B cell (primary cell): Measurements from ENCODE around the gene TMEM128. TPM values are rescaled to one million over a fixed set of nuclear protein-coding genes. Genes with fewer than 3 reads are reported as not detected.

ENCODE experiments used
- ATAC-seq: fragments of 200-7000 bp; cut with Tn5 transposase; one replicate; pipeline ENCODE4 v1.10.0; 2021; ENCODE audit warnings: low read depth, mild to moderate bottlenecking, moderate number of reproducible peaks, moderate library complexity
- CTCF ChIA-PET: fragments of 350-600 bp; sonication (Branson Sonifier 250); formaldehyde crosslinking; loops from one replicate; lab custom pipeline; 2021; ENCODE audit warnings: antibody characterized with exemption, inconsistent platforms; lab: Charles Lee
- POLR2A ChIA-PET: fragments of 350-600 bp; sonication (Branson Sonifier 250); formaldehyde crosslinking; loops from one replicate; lab custom pipeline; 2021; ENCODE audit warnings: antibody characterized with exemption; lab: Charles Lee
- DNase-seq: peaks from one replicate; pipeline ENCODE4 v3.0.0; 2013
- H2AFZ ChIP-seq: 2 replicates; pipeline ENCODE4 v1.6.1; 2012; ENCODE audit warnings: mild to moderate bottlenecking, low read depth, low read length; ENCODE audit not compliant: insufficient read depth, poor library complexity, severe bottlenecking
- H3K27ac ChIP-seq, 2 donors: 1 replicate in 1 of 2; 2 replicates in 1 of 2; pipeline ENCODE4 v1.5.1; 2012 to 2013; ENCODE audit warnings: low read length in 2 of 2, mild to moderate bottlenecking in 2 of 2, moderate library complexity in 1 of 2
- H3K27me3 ChIP-seq, 4 experiments: fragments of 200-600 bp in 1 of 4; sonication (generic) in 1 of 4; replicated peaks in 1 of 4; 1 replicate in 2 of 4; 2 replicates in 2 of 4; pipeline versions ENCODE4 v1.6.1 to v1.7.0; 2013 to 2016; ENCODE audit warnings: low read length in 3 of 4, mild to moderate bottlenecking in 2 of 4, mixed read lengths in 1 of 4, moderate library complexity in 1 of 4; ENCODE audit not compliant: insufficient read depth in 4 of 4, control insufficient read depth in 3 of 4; ENCODE audit errors: control extremely low read depth in 1 of 4
- H3K36me3 ChIP-seq, 2 experiments: replicated peaks in 1 of 2; 1 replicate in 1 of 2; 2 replicates in 1 of 2; pipeline versions ENCODE4 v1.6.1 to v1.7.1; 2013; ENCODE audit warnings: low read length in 1 of 2; ENCODE audit not compliant: insufficient read depth in 2 of 2, control insufficient read depth in 1 of 2; ENCODE audit errors: control extremely low read depth in 1 of 2, extremely low read depth in 1 of 2
- H3K4me1 ChIP-seq, 2 donors: fragments of 200-600 bp in 1 of 2; sonication (generic) in 1 of 2; 1 replicate in 1 of 2; 2 replicates in 1 of 2; pipeline versions ENCODE4 v1.5.1 to v1.6.1; 2013 to 2017; ENCODE audit warnings: low read length in 2 of 2; ENCODE audit not compliant: control insufficient read depth in 2 of 2, insufficient read depth in 2 of 2
- H3K4me2 ChIP-seq: replicated peaks from 2 replicates; pipeline ENCODE3; 2012; ENCODE audit warnings: mild to moderate bottlenecking, low read depth, low read length; ENCODE audit not compliant: poor library complexity, severe bottlenecking
- H3K4me3 ChIP-seq, 5 experiments: fragments of 200-600 bp in 1 of 5; sonication (generic) in 1 of 5; 1 replicate in 3 of 5; 2 replicates in 2 of 5; pipeline versions ENCODE4 v1.5.1 to v1.7.0; 2011 to 2016; ENCODE audit warnings: low read length in 4 of 5, mild to moderate bottlenecking in 4 of 5, low read depth in 2 of 5, control low read depth in 1 of 5, moderate library complexity in 1 of 5; ENCODE audit not compliant: insufficient read depth in 1 of 5; ENCODE audit errors: control extremely low read depth in 1 of 5, extremely low read depth in 1 of 5
- H3K79me2 ChIP-seq: fragments of 200-600 bp; sonication (generic); one replicate; pipeline ENCODE4 v1.6.0; 2016; ENCODE audit warnings: low read length; ENCODE audit not compliant: control insufficient read depth, insufficient read depth
- H3K9ac ChIP-seq: fragments of 200-600 bp; sonication (generic); 2 replicates; pipeline ENCODE4 v1.6.1; 2017; ENCODE audit warnings: mild to moderate bottlenecking, low read length, moderate library complexity
- H3K9me3 ChIP-seq, 3 donors: one replicate each; pipeline versions ENCODE4 v1.6.1 to v1.7.1; 2013; ENCODE audit warnings: low read length in 2 of 3; ENCODE audit not compliant: control insufficient read depth in 2 of 3, insufficient read depth in 1 of 3; ENCODE audit errors: control extremely low read depth in 1 of 3
- H4K20me1 ChIP-seq: 2 replicates; pipeline ENCODE4 v1.6.0; 2012; ENCODE audit warnings: mild to moderate bottlenecking, low read length; ENCODE audit not compliant: insufficient read depth, control insufficient read depth, poor library complexity, severe bottlenecking
- H3K27ac Mint-ChIP-seq: one replicate; pipeline ENCODE4 v1.8.0; 2021; ENCODE audit warnings: mixed read lengths
- H3K27me3 Mint-ChIP-seq: one replicate; pipeline ENCODE4 v1.8.0; 2021; ENCODE audit warnings: mixed read lengths
- H3K4me1 Mint-ChIP-seq: one replicate; pipeline ENCODE4 v1.8.0; 2021; ENCODE audit warnings: mixed read lengths
- H3K4me3 Mint-ChIP-seq: one replicate; pipeline ENCODE4 v1.8.0; 2021; ENCODE audit warnings: mixed read lengths
- H3K9me3 Mint-ChIP-seq: one replicate; pipeline ENCODE4 v1.8.0; 2022; ENCODE audit warnings: mixed read lengths; ENCODE audit not compliant: insufficient read depth
- CTCF ChIP-seq: fragments of 200-600 bp; IDR thresholded peaks from one replicate; pipeline ENCODE4 v1.8.0; 2022; ENCODE audit warnings: antibody characterized with exemption, mild to moderate bottlenecking
- EZH2 ChIP-seq: IDR thresholded peaks from 2 replicates; pipeline ENCODE4 v1.6.1; 2012; ENCODE audit warnings: borderline replicate concordance, low read depth, mild to moderate bottlenecking, moderate library complexity, low read length; ENCODE audit not compliant: insufficient read depth, poor library complexity, severe bottlenecking
- WGBS: methylation state at CpG from one replicate; pipeline ENCODE4 v1.1.5; 2013; ENCODE audit warnings: missing lambda C conversion rate; ENCODE audit not compliant: insufficient coverage; 5-methylcytosine and 5-hydroxymethylcytosine counted together
- intact Hi-C: fragments of 100-400 bp; cut with micrococcal nuclease; formaldehyde crosslinking; loops from one replicate; pipeline ENCODE4 v1.10.0; 2022
- polyA plus RNA-seq: library from polyadenylated mRNA; depleted of rRNA; stranded (reverse); fragments of >200 nt; gene quantifications from 2 replicates; pipeline ENCODE4 v1.2.3, GENCODE V29; 2012
- total RNA-seq, 2 donors: library from RNA; stranded (reverse); fragments of 120-200 nt in 1 of 2; gene quantifications; 1 replicate in 1 of 2; 2 replicates in 1 of 2; pipeline versions ENCODE4 v1.2.3 to v1.2.4, GENCODE V29; 2013 to 2022

Gene TMEM128
- total and polyA plus RNA-seq, 2 donors (not counting 1 experiment from before 2014, with no cell fraction given): 10.2 to 17.3 TPM

GRCh38 chr4:4281787-4282186 is 33.8 kb upstream of the TMEM128 start:
- no peaks in the 10 kb centered on the region for H3K79me2 ChIP-seq
- Mint-ChIP-seq H3K27me3 (no peaks in the 10 kb centered on the region), H3K27ac (no peak overlapping the region), H3K4me1 (no peaks in the 10 kb centered on the region), H3K4me3 (no peak overlapping the region), H3K9me3 (no peaks in the 10 kb centered on the region)
- H2AFZ ChIP-seq: no peak overlapping the region
- no peaks in the 10 kb centered on the region for H4K20me1 ChIP-seq
- no peaks in the 10 kb centered on the region for H3K4me1 ChIP-seq
- no peak overlapping the region for H3K9ac ChIP-seq
- no peak for ATAC-seq
- H3K4me3 ChIP-seq: no peak overlapping the region
- 76% methylated on average over 5 of the region's 6 CpGs for WGBS
- peaks cover 0 to 62% of the 10 kb centered on the region in 2 experiments for H3K36me3 ChIP-seq
- TF ChIP-seq CTCF: no peak
- TF ChIP-seq EZH2: no peak
- no peak overlapping the region for H3K4me2 ChIP-seq
- no peaks in the 10 kb centered on the region for H3K27me3 ChIP-seq
- intact Hi-C loops: no loop called here
- DNase-seq: no peak
- H3K9me3 ChIP-seq: no peaks in the 10 kb centered on the region
- H3K27ac ChIP-seq: no peak overlapping the region
- ChIA-PET CTCF (no interaction called here), POLR2A (no interaction called here)

- POLR2A ChIA-PET: no interaction called here
- H3K36me3 ChIP-seq: peaks cover 0 to 62% of the 10 kb centered on the region in 2 experiments
- no peaks in the 10 kb centered on the region for H3K4me1 Mint-ChIP-seq
- CTCF ChIA-PET: interaction anchor here (1.0 kb wide), 1 partner anchor 26 kb away, joined by 3 read pairs; no protein-coding TSS in a partner anchor
- H3K27ac ChIP-seq: no peak overlapping the region
- ATAC-seq (no peak), DNase-seq (no peak)
- H3K27me3 Mint-ChIP-seq: no peaks in the 10 kb centered on the region
- H3K4me3 Mint-ChIP-seq: no peak overlapping the region
- H3K9me3 Mint-ChIP-seq: no peaks in the 10 kb centered on the region
- H3K27me3 ChIP-seq: no peaks in the 10 kb centered on the region
- no peak overlapping the region for H3K4me2 ChIP-seq
- TF ChIP-seq EZH2 (no peak), CTCF (no peak)
- H3K27ac Mint-ChIP-seq: no peak overlapping the region
- intact Hi-C loops: no loop called here
- H3K9me3 ChIP-seq: no peaks in the 10 kb centered on the region
- no peaks in the 10 kb centered on the region for H4K20me1 ChIP-seq
- 67% methylated on average over 3 of the region's 6 CpGs for WGBS
- H3K79me2 ChIP-seq: no peaks in the 10 kb centered on the region
- no peak overlapping the region for H3K4me3 ChIP-seq
- no peak overlapping the region for H3K9ac ChIP-seq
- no peak overlapping the region for H2AFZ ChIP-seq
- no peaks in the 10 kb centered on the region for H3K4me1 ChIP-seq
Observed at GRCh38 chr4:4277531-4277930, 29.5 kb upstream of the TMEM128 start.
